ENCODE results near the gene PSMC1.

DNA sequence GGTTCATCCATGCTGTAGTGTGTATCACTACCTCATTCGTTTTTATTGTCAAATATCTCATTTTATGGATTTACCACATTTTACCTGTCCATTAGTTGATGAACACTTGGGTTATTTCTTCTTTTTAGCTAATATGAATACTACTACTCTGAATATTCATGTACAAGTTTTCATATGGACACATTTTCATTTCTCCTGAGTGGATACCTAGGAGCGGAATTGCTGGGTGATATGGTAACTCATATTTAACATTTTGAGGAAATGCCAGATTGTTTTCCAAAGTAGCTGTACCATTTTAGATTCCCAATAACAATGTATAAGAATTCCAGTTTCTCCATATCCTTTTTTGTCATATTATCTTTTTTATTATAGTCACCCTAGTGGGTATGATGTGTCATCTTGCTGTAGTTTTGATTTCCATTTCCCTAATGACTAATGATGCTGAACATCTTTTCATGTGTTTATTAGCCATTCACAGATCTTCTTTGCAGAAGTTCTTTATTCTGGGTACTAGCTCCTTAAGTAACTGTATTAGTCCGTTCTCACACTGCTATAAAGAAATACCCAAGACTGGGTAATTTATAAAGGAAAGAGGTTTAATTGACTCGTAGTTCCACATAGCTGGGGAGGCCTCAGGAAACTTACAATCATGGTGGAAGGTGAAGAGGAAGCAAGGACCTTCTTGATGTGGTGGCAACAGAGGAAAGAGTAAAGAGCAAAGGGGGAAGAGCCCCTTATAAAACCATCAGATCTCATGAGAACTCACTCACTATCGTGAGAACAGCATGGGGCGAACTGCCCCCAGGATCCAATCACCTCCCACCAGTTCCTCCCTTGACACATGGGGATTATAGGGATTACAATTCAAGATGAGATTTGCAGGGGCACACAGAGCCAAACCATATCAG is 63.5 kb downstream of the PSMC1 start:
- TF ChIP-seq ATF3 (IDR thresholded peaks at IDR 0.05) (no peak), POLR2A (IDR thresholded peaks at IDR 0.05; ENCODE audit: borderline replicate concordance, extremely low read depth, insufficient read depth, insufficient read length) (no peak), CTCF (IDR thresholded peaks at IDR 0.05 in 2 of 3, conservative IDR thresholded peaks at IDR 0.05 in 1 of 3; ENCODE audit: borderline replicate concordance in 1 of 3, insufficient read depth in 1 of 3, low read depth in 2 of 3, low read length in 2 of 3) (no peak), ZFX (IDR thresholded peaks at IDR 0.05) (no peak), EZH2phosphoT487 (IDR thresholded peaks at IDR 0.05; ENCODE audit: borderline replicate concordance) (no peak), FOSL1 (IDR thresholded peaks at IDR 0.05; ENCODE audit: low read depth) (no peak)
